UCSD-AML1 (cell line): ENCODE data around the gene TNFAIP8L2.

Experiments used
- DNase-seq: peaks from one replicate; lab custom pipeline; 2025; ENCODE audit not compliant: unreplicated experiment; lab: John Stamatoyannopoulos, UW

Gene TNFAIP8L2

DNA sequence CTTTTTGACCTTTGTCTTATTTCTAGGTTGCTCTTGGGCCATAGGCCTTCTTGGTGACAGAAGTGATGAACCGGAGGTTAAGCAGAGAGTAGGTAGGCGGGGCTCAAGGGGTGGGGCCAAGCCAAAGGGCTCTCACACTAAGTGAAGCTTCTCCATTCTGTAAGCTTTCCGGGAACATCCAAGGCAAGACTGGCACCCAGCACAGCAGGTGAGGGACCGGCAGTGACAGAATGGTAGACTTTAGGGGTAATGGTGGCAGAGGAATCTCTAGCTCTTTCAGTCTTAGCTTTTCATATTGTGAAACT lies at the start of gene TNFAIP8L2:
Gene TNFAIP8L2, plus strand, starts transcription at position 135 of the 305 bp plus-strand sequence. CDS start 2,049 bp downstream, outside the sequence.
- peak; percentile 84 for DNase-seq

- no peak for DNase-seq
Observed at GRCh38 chr1:151106894-151107293, 49.6 kb upstream of the TNFAIP8L2 start.

GRCh38 chr1:151108331-151108730 lies 48.1 kb upstream of the TNFAIP8L2 start:
- DNase-seq = no peak

DNA sequence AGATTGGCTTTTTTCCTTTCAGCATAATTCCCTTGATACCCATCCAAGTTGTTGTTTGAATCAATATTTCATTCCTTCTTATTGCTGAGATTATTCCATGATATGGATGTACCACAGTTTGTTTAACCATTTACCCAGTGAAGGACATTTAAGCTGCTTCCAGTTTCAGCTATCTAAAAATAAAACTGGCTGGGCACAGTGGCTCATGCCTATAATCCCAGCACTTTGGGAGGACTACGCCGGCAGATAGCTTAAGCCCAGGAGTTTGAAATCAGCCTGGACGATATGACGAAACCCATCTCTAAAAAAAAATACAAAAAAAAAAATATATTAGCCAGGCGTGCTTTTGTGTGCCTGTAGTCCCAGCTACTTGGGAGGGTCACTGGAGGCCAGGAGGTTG lies 42.6 kb upstream of the TNFAIP8L2 start:
- no peak for DNase-seq

DNA sequence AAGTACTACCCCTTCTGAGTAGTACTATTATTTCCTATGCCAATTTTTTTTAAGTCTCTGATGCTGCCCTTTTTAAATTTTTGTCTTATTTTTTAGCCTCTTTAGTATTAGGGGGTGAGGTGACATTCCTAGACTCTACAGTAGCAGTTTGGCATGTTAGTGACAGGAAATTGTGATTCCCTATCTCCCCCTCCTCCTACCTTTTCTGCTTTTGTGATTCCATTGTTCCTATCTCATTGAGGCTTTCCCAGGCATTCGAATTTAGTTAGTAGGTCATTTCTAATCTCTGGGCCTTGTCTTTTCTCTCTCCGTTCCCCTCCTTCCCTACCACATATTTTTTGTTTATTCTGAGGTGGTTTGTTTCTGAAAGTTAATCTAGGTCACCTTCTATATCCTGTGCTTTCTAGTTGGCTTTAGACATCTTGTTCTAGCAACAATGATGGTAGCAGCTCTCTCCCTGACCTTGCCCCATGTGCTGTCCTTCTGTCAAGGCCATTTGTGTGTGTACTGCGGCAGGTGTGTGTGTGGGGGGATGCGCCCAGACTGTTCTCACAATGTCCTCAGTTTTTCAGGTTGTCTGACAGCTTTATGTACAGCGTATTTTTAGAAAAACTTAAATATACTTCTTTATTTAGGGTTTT lies 31.6 kb upstream of the TNFAIP8L2 start:
- DNase-seq = no peak

- DNase-seq = no peak
Observed at GRCh38 chr1:151128800-151129199, 27.6 kb upstream of the TNFAIP8L2 start.

GRCh38 chr1:151130987-151131586 lies 25.4 kb upstream of the TNFAIP8L2 start:
- no peak for DNase-seq

GRCh38 chr1:151131701-151132334 lies 24.6 kb upstream of the TNFAIP8L2 start:
- no peak for DNase-seq

DNA sequence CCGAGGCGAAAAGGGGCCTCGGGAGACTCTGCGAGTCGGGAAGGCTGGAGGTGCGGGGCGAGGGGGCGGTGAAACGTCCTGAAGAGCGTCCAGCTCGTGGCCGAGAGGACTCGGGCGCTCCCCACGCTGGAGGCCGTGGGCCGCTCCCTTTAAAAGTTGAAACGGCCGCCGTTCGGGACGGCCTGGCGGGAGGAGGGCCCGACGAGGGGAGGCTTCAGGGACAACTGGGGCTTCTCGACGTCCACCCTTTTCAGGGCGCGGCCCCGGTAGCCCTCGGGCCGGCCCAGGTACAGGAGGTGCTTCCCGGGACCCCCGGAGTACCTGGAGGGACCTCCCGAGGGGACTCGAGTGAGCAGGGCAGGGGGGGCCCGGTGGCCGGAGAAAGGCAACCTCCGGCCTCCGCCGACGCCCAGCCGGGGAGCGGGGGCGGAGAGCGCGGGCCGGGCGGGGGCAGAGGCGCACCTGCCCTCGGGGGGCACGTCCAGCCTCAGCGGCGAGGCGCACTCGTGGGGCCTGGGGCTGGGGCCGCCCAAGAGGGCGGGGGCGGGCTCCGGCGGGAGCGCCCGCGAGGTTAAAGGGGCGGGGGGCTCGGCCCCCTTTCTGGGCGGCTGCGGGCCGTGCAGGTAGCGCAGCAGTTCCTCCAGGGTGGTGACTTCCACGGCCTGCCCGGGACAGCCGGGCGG lies 24.0 kb upstream of the TNFAIP8L2 start:
- no peak for DNase-seq

DNA sequence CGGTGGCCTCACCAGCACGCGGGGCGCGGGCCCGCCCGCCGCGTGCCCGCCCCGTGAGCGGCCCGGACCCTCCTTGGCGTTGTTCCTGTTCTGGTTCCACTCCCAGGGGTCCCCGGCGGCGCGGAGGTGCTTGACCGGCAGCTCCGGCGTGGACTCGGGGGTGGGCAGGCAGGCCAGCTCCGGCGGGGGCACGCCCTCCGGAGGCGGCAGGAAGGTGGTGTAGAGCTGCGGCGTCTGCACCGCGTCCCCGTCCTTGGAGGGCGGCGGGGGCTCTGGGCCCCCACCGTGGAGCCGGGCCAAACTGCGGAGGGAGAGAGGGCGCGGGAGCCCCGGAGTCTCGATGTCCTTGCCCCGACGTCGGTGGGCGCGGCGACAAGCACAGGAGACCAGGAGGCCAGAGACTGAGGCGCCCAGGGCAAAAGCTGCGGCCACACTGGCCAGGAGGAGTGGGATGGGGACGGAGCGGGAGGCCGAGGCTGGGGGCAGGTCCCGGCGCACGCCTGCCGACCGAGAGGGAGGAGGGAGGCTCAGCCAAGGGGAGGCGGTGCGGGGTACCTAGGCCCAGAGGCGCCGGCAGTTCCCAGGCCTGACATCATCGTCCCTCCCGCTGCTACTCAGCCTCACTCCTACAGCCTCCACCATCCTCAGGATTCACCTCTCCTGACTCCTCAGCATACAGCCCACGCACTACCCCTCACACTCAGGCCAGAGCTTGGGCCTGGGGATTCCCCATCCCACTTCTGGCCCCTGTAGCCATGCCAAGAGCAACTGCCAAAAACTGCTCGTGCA lies 23.2 kb upstream of the TNFAIP8L2 start:
- no peak for DNase-seq

DNA sequence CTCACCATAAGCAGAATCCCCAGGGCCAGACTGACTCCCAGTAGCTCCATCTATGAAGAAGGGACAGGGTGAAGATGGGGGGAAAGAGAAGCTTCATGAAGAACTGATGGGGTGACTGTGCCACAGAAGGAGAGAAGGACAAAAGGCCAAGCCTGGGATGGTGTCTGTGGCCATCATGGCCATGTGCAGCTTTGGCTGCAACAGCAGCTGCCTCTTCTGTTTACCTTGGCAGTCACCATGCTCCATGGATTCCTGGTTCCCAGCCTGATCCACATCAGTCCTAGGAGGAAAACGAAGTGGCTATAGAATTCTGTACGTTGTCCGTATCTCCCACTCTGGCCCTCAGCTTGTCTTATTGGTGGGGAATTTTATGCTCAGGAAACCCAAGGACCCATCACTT lies 22.1 kb upstream of the TNFAIP8L2 start:
- no peak for DNase-seq

- no peak for DNase-seq
Observed at GRCh38 chr1:151134991-151135390, 21.5 kb upstream of the TNFAIP8L2 start.

- DNase-seq = no peak
Observed at GRCh38 chr1:151135433-151136385, 20.7 kb upstream of the TNFAIP8L2 start.

DNA sequence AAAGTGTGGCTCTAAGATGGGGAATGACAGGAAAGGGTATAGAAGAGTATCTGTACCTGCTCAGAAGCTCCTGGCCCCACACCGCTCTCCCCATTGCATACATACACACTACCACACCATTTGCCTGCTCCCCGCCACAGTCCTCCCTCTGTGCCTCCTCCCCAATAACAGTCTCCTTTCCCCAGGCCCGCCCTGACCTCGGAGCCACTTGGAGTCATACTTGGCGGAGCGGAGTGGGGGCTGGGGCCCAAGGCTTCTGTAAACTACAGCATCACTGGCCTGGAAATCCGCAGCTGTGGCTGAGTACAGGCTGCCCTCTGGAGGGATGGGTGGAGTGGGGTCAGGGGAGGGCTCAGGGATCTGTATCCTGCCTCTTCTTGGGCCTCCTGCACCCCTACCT lies 18.7 kb upstream of the TNFAIP8L2 start:
- no peak for DNase-seq

DNA sequence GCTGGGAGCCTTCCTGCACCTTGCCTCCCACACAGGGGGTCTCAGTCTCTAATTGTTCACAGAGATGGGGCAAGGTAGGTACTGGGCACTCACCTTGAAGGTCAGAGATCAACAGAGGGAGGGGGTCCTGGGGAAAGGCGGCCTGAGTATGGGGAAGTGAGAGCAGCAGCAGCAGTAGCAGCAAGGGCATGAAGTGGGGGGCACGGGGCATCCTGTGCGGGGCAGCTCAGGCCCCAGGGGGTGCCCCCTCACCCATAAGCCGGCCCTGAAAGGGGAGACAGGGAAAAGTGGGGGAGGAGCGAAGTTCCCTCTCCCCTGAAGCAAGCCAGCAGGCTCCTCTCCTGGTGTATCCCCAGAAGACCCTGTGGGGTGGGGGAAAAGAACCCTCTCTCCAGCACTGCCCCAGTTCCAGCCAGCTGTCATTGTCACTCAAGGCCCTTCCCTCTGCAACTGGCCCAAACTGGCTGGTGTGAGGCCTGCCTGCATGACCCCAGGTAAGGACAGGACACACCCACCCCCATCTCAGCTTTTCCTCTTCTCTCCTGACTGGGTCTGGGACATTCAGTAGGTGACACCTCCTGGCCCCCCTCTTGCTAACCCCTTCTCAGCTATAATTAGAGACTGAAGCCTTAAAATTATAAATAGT lies 13.9 kb upstream of the TNFAIP8L2 start:
- DNase-seq = no peak

DNA sequence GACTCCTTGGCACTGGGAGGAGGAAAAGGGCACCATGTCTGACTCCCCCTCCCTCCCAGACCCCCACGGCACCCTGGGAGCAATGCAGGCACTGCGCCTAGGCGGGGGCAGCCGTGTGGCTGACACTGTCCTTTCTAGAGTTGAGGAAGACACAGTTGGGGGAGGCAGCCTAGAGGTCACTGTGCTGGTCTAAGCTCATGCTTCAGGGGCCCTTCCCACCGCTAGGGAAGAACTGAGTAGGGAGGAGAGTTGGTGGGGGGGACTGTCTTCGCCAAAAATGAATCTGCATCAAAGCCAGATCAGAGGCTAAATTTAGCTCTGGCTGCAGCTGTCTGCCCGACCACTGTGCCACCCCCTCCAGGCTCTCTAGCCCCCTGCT lies 13.4 kb upstream of the TNFAIP8L2 start:
- DNase-seq = no peak

DNA sequence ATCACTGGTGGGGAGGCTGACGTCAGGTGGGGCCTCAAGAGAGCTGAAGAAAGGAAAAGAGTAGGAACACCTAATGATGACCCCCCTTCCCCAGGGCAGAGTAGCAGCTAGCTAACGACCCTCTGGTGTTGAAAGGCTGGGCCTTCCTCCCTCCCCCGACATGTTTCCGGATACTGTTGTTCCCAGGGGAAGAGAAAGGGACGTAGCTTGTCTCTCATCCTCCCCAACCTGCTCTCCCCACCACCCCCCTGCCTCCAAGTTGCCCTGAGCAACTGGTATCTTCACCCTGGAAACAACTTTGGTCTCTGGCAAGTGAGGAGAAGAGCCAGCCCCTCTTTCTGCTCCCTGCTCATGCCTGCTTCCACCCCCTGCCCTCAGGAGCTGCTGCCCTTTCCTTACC lies 12.5 kb upstream of the TNFAIP8L2 start:
- DNase-seq = no peak

DNA sequence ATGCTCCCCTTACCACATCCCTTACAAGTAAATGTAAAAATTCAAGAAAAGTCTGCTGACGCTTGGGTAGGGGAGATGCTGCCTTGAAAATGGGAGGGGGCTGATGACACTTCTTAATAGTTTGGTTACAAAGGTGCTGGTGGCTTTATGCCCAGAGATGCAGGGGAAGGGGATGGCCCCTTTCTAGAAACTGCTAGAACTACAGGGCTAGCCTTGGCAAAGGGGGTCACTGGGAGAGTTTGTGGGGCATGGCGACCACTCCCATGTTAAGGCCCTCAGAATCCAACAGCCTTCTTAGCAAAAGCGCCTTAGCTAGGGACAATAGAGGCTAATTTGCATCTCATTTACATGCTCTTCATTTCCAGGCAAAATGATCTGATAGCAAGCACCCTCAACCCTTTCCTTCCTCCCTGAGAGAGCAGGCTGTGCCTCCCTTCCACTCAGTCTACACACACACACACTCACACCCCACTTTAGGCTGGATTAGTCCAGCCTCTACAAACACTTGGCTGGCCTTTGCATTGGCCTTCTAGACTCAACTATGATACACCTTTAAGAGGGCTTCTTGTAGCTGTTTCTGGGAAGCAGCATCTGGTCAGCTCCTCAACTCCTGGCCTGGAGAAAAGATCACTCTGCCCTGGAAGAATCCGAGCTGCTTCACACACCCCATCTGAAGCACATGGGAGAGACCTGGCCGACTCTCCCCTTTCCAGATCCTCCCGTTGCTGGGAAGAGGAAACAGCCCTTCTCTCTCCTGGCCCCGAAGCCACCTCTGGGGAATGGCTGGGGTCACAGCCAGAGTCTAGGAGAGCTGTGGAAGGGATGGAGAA lies 11.8 kb upstream of the TNFAIP8L2 start:
- DNase-seq = no peak
